HEK293 (cell line): Measurements from ENCODE around the gene PTPRJ.
A peak's percentile ranks its signal among the peaks of the same experiment; 100 is the strongest.

Experiments
- CTCF ChIA-PET: fragments of 350-600 bp; formaldehyde crosslinking; extraction: SDS; loops from one replicate; lab custom pipeline; 2021; ENCODE audit warnings: antibody characterized with exemption; lab: Yijun Ruan, JAX
- POLR2A ChIA-PET: fragments of 300-600 bp; formaldehyde crosslinking; extraction: SDS; loops from one replicate; lab custom pipeline; 2020; ENCODE audit warnings: antibody characterized with exemption, inconsistent platforms; lab: Yijun Ruan, JAX
- H3K27ac ChIP-seq: fragments of 200-500 bp; sonication (Bioruptor generic); 2 replicates; pipeline ENCODE4 v1.5.1; 2014; ENCODE audit warnings: low read depth, low read length, control low read depth, inconsistent platforms; ENCODE audit errors: extremely low read depth
- H3K36me3 ChIP-seq, 2 experiments: fragments of 200-500 bp in 1 of 2; sonication (Bioruptor generic) in 1 of 2; 1 replicate in 1 of 2; 2 replicates in 1 of 2; pipeline ENCODE4 v1.5.1; 2014 to 2017; ENCODE audit warnings: inconsistent platforms in 2 of 2, low read length in 2 of 2; ENCODE audit not compliant: control insufficient read depth in 2 of 2, insufficient read depth in 1 of 2
- H3K4me1 ChIP-seq: fragments of 200-500 bp; sonication (Bioruptor generic); 2 replicates; pipeline ENCODE4 v1.5.1; 2014; ENCODE audit warnings: mild to moderate bottlenecking, low read length, inconsistent platforms; ENCODE audit not compliant: control insufficient read depth, insufficient read depth
- H3K4me3 ChIP-seq: 2 replicates; pipeline ENCODE4 v1.5.1; 2011; ENCODE audit warnings: low read depth, mild to moderate bottlenecking, control low read depth, low read length, moderate library complexity
- H3K9me3 ChIP-seq: fragments of 200-500 bp; sonication (Bioruptor generic); 2 replicates; pipeline ENCODE4 v1.5.1; 2014; ENCODE audit warnings: low read depth, low read length, inconsistent platforms; ENCODE audit not compliant: control insufficient read depth, insufficient read depth
- EGR2 ChIP-seq: fragments of 450-650 bp; formaldehyde crosslinking; IDR thresholded peaks from 2 replicates; pipeline ENCODE4 v1.5.1; 2016; ENCODE audit warnings: low read depth, missing biosample characterization, missing genetic modification characterization
- ELK4 ChIP-seq: IDR thresholded peaks from 2 replicates; pipeline ENCODE4 v1.6.1; 2011; ENCODE audit warnings: mild to moderate bottlenecking, low read depth, low read length, borderline replicate concordance
- KLF1 ChIP-seq: fragments of 450-650 bp; formaldehyde crosslinking; IDR thresholded peaks from 2 replicates; pipeline ENCODE4 v1.5.1; 2016; ENCODE audit warnings: missing biosample characterization, missing genetic modification characterization
- SP2 ChIP-seq: fragments of 450-650 bp; formaldehyde crosslinking; IDR thresholded peaks from 2 replicates; pipeline ENCODE4 v1.5.1; 2016; ENCODE audit warnings: missing biosample characterization, missing genetic modification characterization
- SP3 ChIP-seq: fragments of 450-650 bp; formaldehyde crosslinking; IDR thresholded peaks from 2 replicates; pipeline ENCODE4 v1.5.1; 2016; ENCODE audit warnings: missing biosample characterization, missing genetic modification characterization
- ZBTB17 ChIP-seq: fragments of 450-650 bp; formaldehyde crosslinking; IDR thresholded peaks from 2 replicates; pipeline ENCODE4 v1.5.1; 2016; ENCODE audit warnings: missing biosample characterization, missing genetic modification characterization
- ZBTB21 ChIP-seq: fragments of 450-650 bp; formaldehyde crosslinking; IDR thresholded peaks from 2 replicates; pipeline ENCODE4 v1.5.1; 2017; ENCODE audit warnings: missing biosample characterization, missing genetic modification characterization
- ZBTB49 ChIP-seq: fragments of 450-650 bp; formaldehyde crosslinking; IDR thresholded peaks from 2 replicates; pipeline ENCODE4 v1.5.1; 2016; ENCODE audit warnings: missing biosample characterization, missing genetic modification characterization, low read depth
- ZFP69B ChIP-seq: fragments of 450-650 bp; formaldehyde crosslinking; IDR thresholded peaks from 2 replicates; pipeline ENCODE4 v1.5.1; 2016; ENCODE audit warnings: missing biosample characterization, missing genetic modification characterization
- ZNF121 ChIP-seq: fragments of 450-650 bp; formaldehyde crosslinking; IDR thresholded peaks from 2 replicates; pipeline ENCODE4 v1.5.1; 2016; ENCODE audit warnings: missing biosample characterization, missing genetic modification characterization
- ZNF133 ChIP-seq: fragments of 450-650 bp; formaldehyde crosslinking; IDR thresholded peaks from 2 replicates; pipeline ENCODE4 v1.5.1; 2016; ENCODE audit warnings: missing biosample characterization, missing genetic modification characterization
- ZNF140 ChIP-seq: fragments of 450-650 bp; formaldehyde crosslinking; IDR thresholded peaks from 2 replicates; pipeline ENCODE4 v1.5.1; 2016; ENCODE audit warnings: missing biosample characterization, missing genetic modification characterization
- ZNF16 ChIP-seq: fragments of 450-650 bp; formaldehyde crosslinking; IDR thresholded peaks from 2 replicates; pipeline ENCODE4 v1.5.1; 2016; ENCODE audit warnings: low read depth, missing biosample characterization, missing genetic modification characterization
- ZNF2 ChIP-seq: fragments of 450-650 bp; formaldehyde crosslinking; IDR thresholded peaks from 2 replicates; pipeline ENCODE4 v1.5.1; 2016; ENCODE audit warnings: missing biosample characterization, missing genetic modification characterization
- ZNF26 ChIP-seq: fragments of 450-650 bp; formaldehyde crosslinking; IDR thresholded peaks from 2 replicates; pipeline ENCODE4 v1.5.1; 2016; ENCODE audit warnings: missing biosample characterization, missing genetic modification characterization
- ZNF302 ChIP-seq: fragments of 450-650 bp; formaldehyde crosslinking; IDR thresholded peaks from 2 replicates; pipeline ENCODE4 v1.5.1; 2016; ENCODE audit warnings: missing biosample characterization, missing genetic modification characterization, low read depth
- ZNF362 ChIP-seq: fragments of 450-650 bp; formaldehyde crosslinking; IDR thresholded peaks from 2 replicates; pipeline ENCODE4 v1.5.1; 2016; ENCODE audit warnings: missing biosample characterization, missing genetic modification characterization
- ZNF394 ChIP-seq: fragments of 450-650 bp; formaldehyde crosslinking; IDR thresholded peaks from 2 replicates; pipeline ENCODE4 v1.5.1; 2016; ENCODE audit warnings: missing biosample characterization, missing genetic modification characterization, mild to moderate bottlenecking, moderate library complexity, borderline replicate concordance
- ZNF404 ChIP-seq: fragments of 450-650 bp; formaldehyde crosslinking; IDR thresholded peaks from 2 replicates; pipeline ENCODE4 v1.5.1; 2017; ENCODE audit warnings: missing biosample characterization, missing genetic modification characterization
- ZNF501 ChIP-seq: fragments of 450-650 bp; formaldehyde crosslinking; IDR thresholded peaks from 2 replicates; pipeline ENCODE4 v1.5.1; 2016; ENCODE audit warnings: missing biosample characterization, missing genetic modification characterization
- ZNF558 ChIP-seq: fragments of 450-650 bp; formaldehyde crosslinking; IDR thresholded peaks from 2 replicates; pipeline ENCODE4 v1.5.1; 2016; ENCODE audit warnings: missing biosample characterization, missing genetic modification characterization
- ZNF560 ChIP-seq: fragments of 450-650 bp; formaldehyde crosslinking; IDR thresholded peaks from 2 replicates; pipeline ENCODE4 v1.5.1; 2017; ENCODE audit warnings: missing biosample characterization, missing genetic modification characterization, borderline replicate concordance
- ZNF610 ChIP-seq: fragments of 450-650 bp; formaldehyde crosslinking; IDR thresholded peaks from 2 replicates; pipeline ENCODE4 v1.5.1; 2016; ENCODE audit warnings: missing biosample characterization, missing genetic modification characterization, borderline replicate concordance
- ZNF664 ChIP-seq: fragments of 450-650 bp; formaldehyde crosslinking; IDR thresholded peaks from 2 replicates; pipeline ENCODE4 v1.5.1; 2016; ENCODE audit warnings: missing biosample characterization, missing genetic modification characterization
- ZNF692 ChIP-seq: fragments of 450-650 bp; formaldehyde crosslinking; IDR thresholded peaks from 2 replicates; pipeline ENCODE4 v1.5.1; 2016; ENCODE audit warnings: missing biosample characterization, missing genetic modification characterization
- ZSCAN23 ChIP-seq: fragments of 450-650 bp; formaldehyde crosslinking; IDR thresholded peaks from 2 replicates; pipeline ENCODE4 v1.5.1; 2016; ENCODE audit warnings: missing biosample characterization, missing genetic modification characterization
- ZSCAN4 ChIP-seq: fragments of 450-650 bp; formaldehyde crosslinking; IDR thresholded peaks from 2 replicates; pipeline ENCODE4 v1.5.1; 2017; ENCODE audit warnings: missing biosample characterization, missing genetic modification characterization

Gene PTPRJ

GRCh38 chr11:47976931-47977330, 3.4 kb upstream of the PTPRJ start:
- Histone ChIP-seq H3K9me3 (no peaks in the 10 kb centered on the region), H3K36me3 (no peaks in the 10 kb centered on the region), H3K4me1 (0 out of 2 replicates have a peak, but pooled peaks cover 2% of the 10 kb centered on the region), H3K4me3 (no peak overlapping the region), H3K27ac (no peak overlapping the region)
- ChIA-PET CTCF (interaction anchor here (0.7 to 1.4 kb wide), 2 partner anchors 43 to 69 kb away, joined by 3 to 5 read pairs; no protein-coding TSS in a partner anchor), POLR2A (no interaction called here)
- TF ChIP-seq ZNF2 (tag by site-specific recombination): no peak
- TF ChIP-seq ZSCAN4: no peak
- TF ChIP-seq ZNF610 (tag by site-specific recombination): no peak
- TF ChIP-seq ZBTB17 (tag by site-specific recombination): no peak
- no peak for TF ChIP-seq ZNF560 (tag by site-specific recombination)
- no peak for TF ChIP-seq ZNF26 (tag by site-specific recombination)
- TF ChIP-seq SP2 (tag by site-specific recombination): no peak
- no peak for TF ChIP-seq ZNF404 (tag by site-specific recombination)
- TF ChIP-seq ZNF121: peak; percentile 38; the same call in 1 of the 2 replicates
- TF ChIP-seq ZNF16 (tag by site-specific recombination): peak; percentile 49; the same call in 1 of the 2 replicates
- TF ChIP-seq ZBTB49: no peak
- no peak for TF ChIP-seq ZFP69B (tag by site-specific recombination)
- TF ChIP-seq ZNF302 (tag by site-specific recombination): no peak
- TF ChIP-seq ELK4: no peak
- 0 out of 2 replicates have a peak, but pooled peaks have one; percentile 41 for TF ChIP-seq ZNF664 (tag by site-specific recombination)
- no peak for TF ChIP-seq ZNF394

GRCh38 chr11:47977623-47978022, 2.7 kb upstream of the PTPRJ start:
- H3K36me3 ChIP-seq: no peaks in the 10 kb centered on the region
- CTCF ChIA-PET: interaction anchor here (1.4 kb wide), 1 partner anchor 43 kb away, joined by 5 read pairs; no protein-coding TSS in a partner anchor
- H3K9me3 ChIP-seq: no peaks in the 10 kb centered on the region
- H3K4me1 ChIP-seq: 0 out of 2 replicates have a peak, but pooled peaks cover 2% of the 10 kb centered on the region
- POLR2A ChIA-PET: no interaction called here
- no peak overlapping the region for H3K27ac ChIP-seq
- H3K4me3 ChIP-seq: no peak overlapping the region
- TF ChIP-seq SP3 (tag by site-specific recombination) (no peak), ZNF140 (no peak), ZSCAN23 (tag by site-specific recombination) (no peak), ZNF362 (tag by site-specific recombination) (no peak), ZBTB21 (tag by site-specific recombination) (no peak), ZNF692 (tag by site-specific recombination) (no peak), ZNF133 (no peak), ZNF26 (tag by site-specific recombination) (no peak), ZNF558 (tag by site-specific recombination) (no peak), KLF1 (tag by site-specific recombination) (no peak), EGR2 (tag by site-specific recombination) (no peak), ZNF501 (no peak)
